ENCODE data around the gene PPFIA1. TPM values are rescaled to one million over a fixed set of nuclear protein-coding genes. Genes with fewer than 3 reads are reported as not detected.
"Not testable (repeated sequence)": the region's sequence is repeated elsewhere in the genome, so short reads cannot be mapped to it uniquely, and the experiment has no call there.

Gene PPFIA1
- polyA plus RNA-seq, 1 of the 3 experiments (the other 2 are of a cell fraction), result 37.4 TPM

GRCh38 chr11:70407121-70407520 is 136.6 kb downstream of the PPFIA1 start:
- H3K79me2 ChIP-seq (ENCODE audit: insufficient read depth), result peaks cover 97% of the 10 kb centered on the region
- no peaks in the 10 kb centered on the region for H3K9me2 ChIP-seq
- H2AFZ ChIP-seq (ENCODE audit: low read depth), result no peak overlapping the region
- 89% methylated on average over 13 of the region's 13 CpGs for WGBS (ENCODE audit: low lambda C conversion rate)
- no peaks in the 10 kb centered on the region for H3K27me3 ChIP-seq (ENCODE audit: insufficient read depth)
- H3K4me3 ChIP-seq (ENCODE audit: low read depth in 2 of 2, low read length in 1 of 2), result no peak overlapping the region
- H3F3A ChIP-seq (replicated peaks; ENCODE audit: insufficient read depth), result peaks cover 7% of the 10 kb centered on the region
- peaks cover 66 to 68% of the 10 kb centered on the region in 2 experiments for H3K36me3 ChIP-seq (replicated peaks in 1 of 2; ENCODE audit: control insufficient read depth in 1 of 2, insufficient read depth in 2 of 2, low read length in 1 of 2)
- DNase-seq, result no peak
- H3K4me1 ChIP-seq (ENCODE audit: control insufficient read depth in 1 of 2, insufficient read depth in 2 of 2, low read depth in 1 of 2, low read length in 1 of 2), result peaks cover 0 to 5% of the 10 kb centered on the region in 2 experiments; a peak in 1 of 4 replicates
- H3K9me3 ChIP-seq, result no peaks in the 10 kb centered on the region
- H4K20me1 ChIP-seq (ENCODE audit: insufficient read depth), result peaks cover 77% of the 10 kb centered on the region
- ChIA-PET CTCF (no interaction called here), POLR2A (no interaction called here)
- no peak overlapping the region for H3K9ac ChIP-seq
- H3K27ac ChIP-seq (ENCODE audit: low read depth in 2 of 2, low read length in 1 of 2), result no peak overlapping the region
- no peak for TF ChIP-seq EP300 (IDR thresholded peaks at IDR 0.05; ENCODE audit: borderline replicate concordance in 1 of 2, low read depth in 1 of 2, low read length in 1 of 2)
- TF ChIP-seq MXI1 (IDR thresholded peaks at IDR 0.05; ENCODE audit: low read depth, low read length), result no peak
- H3K4me2 ChIP-seq, result no peak overlapping the region

- Histone ChIP-seq H3F3A (replicated peaks; ENCODE audit: insufficient read depth) (peaks cover 7% of the 10 kb centered on the region), H3K4me1 (ENCODE audit: control insufficient read depth in 1 of 2, insufficient read depth in 2 of 2, low read depth in 1 of 2, low read length in 1 of 2) (no peaks in the 10 kb centered on the region), H2AFZ (ENCODE audit: low read depth) (no peak overlapping the region), H3K27ac (ENCODE audit: low read depth in 2 of 2, low read length in 1 of 2) (no peak overlapping the region), H3K9me2 (no peaks in the 10 kb centered on the region), H3K4me2 (no peak overlapping the region), H3K9me3 (no peaks in the 10 kb centered on the region), H3K79me2 (ENCODE audit: insufficient read depth) (peaks cover 97% of the 10 kb centered on the region), H3K9ac (no peak overlapping the region), H3K36me3 (replicated peaks in 1 of 2; ENCODE audit: control insufficient read depth in 1 of 2, insufficient read depth in 2 of 2, low read length in 1 of 2) (peaks cover 67 to 75% of the 10 kb centered on the region in 2 experiments), H3K27me3 (ENCODE audit: insufficient read depth) (no peaks in the 10 kb centered on the region), H4K20me1 (ENCODE audit: insufficient read depth) (peaks cover 75% of the 10 kb centered on the region), H3K4me3 (ENCODE audit: low read depth in 2 of 2, low read length in 1 of 2) (no peak overlapping the region)
- ChIA-PET POLR2A (no interaction called here), CTCF (interaction anchor here (1.2 kb wide), 1 partner anchor 10 kb away, joined by 4 read pairs; no protein-coding TSS in a partner anchor)
- no peak for DNase-seq
- TF ChIP-seq MAX (IDR thresholded peaks at IDR 0.05; ENCODE audit: low read depth) (no peak), IRF3 (IDR thresholded peaks at IDR 0.05; ENCODE audit: low read depth, low read length) (no peak), REST (IDR thresholded peaks at IDR 0.05; ENCODE audit: low read depth, low read length) (no peak), USF1 (IDR thresholded peaks at IDR 0.05; ENCODE audit: borderline replicate concordance, low read depth) (no peak), JUND (IDR thresholded peaks at IDR 0.05) (no peak)
- 96% methylated on average over 6 of the region's 6 CpGs for WGBS (ENCODE audit: low lambda C conversion rate)
Observed at GRCh38 chr11:70407814-70408213, 137.3 kb downstream of the PPFIA1 start.

- H3K27ac ChIP-seq (ENCODE audit: low read depth in 2 of 2, low read length in 1 of 2); POLR2A ChIA-PET; H3K9ac ChIP-seq; H2AFZ ChIP-seq (ENCODE audit: low read depth); H3K27me3 ChIP-seq (ENCODE audit: insufficient read depth); H3K4me1 ChIP-seq (ENCODE audit: control insufficient read depth in 1 of 2, insufficient read depth in 2 of 2, low read depth in 1 of 2, low read length in 1 of 2); H3K4me2 ChIP-seq; H3K4me3 ChIP-seq (ENCODE audit: low read depth in 2 of 2, low read length in 1 of 2); DNase-seq; H3F3A ChIP-seq (replicated peaks; ENCODE audit: insufficient read depth); H3K9me3 ChIP-seq; H3K9me2 ChIP-seq: not testable (repeated sequence)
- CTCF ChIA-PET, result interaction anchor here (1.2 kb wide), 1 partner anchor 10 kb away, joined by 4 read pairs; no protein-coding TSS in a partner anchor
- Histone ChIP-seq H3K79me2 (ENCODE audit: insufficient read depth) (peaks cover 97% of the 10 kb centered on the region), H4K20me1 (ENCODE audit: insufficient read depth) (peaks cover 74% of the 10 kb centered on the region), H3K36me3 (replicated peaks in 1 of 2; ENCODE audit: control insufficient read depth in 1 of 2, insufficient read depth in 2 of 2, low read length in 1 of 2) (peaks cover 66 to 80% of the 10 kb centered on the region in 2 experiments)
- 100% methylated on average over 4 of the region's 4 CpGs for WGBS (ENCODE audit: low lambda C conversion rate)
Observed at GRCh38 chr11:70408326-70408725, 137.8 kb downstream of the PPFIA1 start.
